Adrenal gland (tissue), 5 donors: ENCODE data around the gene SLC25A19.

ENCODE experiments used
- POLR2A ChIP-seq, 2 donors: fragments of 450-650 bp; IDR thresholded peaks; one replicate each; pipeline ENCODE4 v1.6.1; 2017; ENCODE audit warnings: antibody characterized with exemption in 2 of 2, mild to moderate bottlenecking in 2 of 2, moderate library complexity in 1 of 2
- TF ChIP-seq, protein P1 (sequence below), 6 experiments: fragments of 450-650 bp in 4 of 6; fragments of 200-600 bp in 2 of 6; sonication (generic) in 1 of 6; IDR thresholded peaks; 1 replicate in 5 of 6; 2 replicates in 1 of 6; pipeline versions ENCODE4 v1.5.1 to v1.8.0; 2016 to 2021; ENCODE audit warnings: antibody characterized with exemption in 6 of 6, mild to moderate bottlenecking in 2 of 6, moderate library complexity in 1 of 6
- donor health status: DM: no; HTN: no; CAD: no.

DNA sequence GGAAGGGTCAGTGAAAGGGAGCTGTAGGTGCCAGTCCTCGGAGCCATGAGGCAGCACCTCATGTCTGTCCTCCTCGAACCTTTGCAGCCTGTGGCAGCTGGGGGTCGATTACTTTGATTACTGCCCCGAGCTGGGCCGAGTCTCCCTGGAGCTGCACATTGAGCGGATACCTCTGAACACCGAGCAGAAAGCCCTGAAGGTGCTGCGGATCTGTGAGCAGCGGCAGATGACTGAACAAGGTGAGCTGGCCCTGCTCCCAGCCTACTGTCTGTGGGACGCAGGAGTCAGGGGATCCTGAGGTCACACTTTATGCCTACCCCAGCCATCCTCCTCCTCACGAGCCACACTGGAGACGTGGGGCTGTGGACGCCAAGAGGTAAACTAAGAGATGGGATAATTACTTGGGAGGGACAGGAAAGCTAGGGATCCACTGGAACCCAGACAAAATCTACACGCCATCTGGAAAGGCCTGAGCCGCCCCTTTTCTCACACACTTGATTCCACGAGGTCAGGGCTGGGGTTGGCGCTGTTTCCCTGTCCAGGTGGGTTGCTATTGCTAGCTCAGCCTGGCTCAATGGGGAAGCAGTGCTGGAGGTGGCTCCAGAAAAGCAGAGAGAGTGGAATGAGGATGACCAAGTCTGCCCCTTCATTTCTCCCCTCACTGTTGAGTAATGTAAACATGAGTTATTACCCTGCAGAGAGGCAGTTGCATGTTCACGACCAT is 57.3 kb downstream of the SLC25A19 start:
- TF ChIP-seq, protein P1, sequence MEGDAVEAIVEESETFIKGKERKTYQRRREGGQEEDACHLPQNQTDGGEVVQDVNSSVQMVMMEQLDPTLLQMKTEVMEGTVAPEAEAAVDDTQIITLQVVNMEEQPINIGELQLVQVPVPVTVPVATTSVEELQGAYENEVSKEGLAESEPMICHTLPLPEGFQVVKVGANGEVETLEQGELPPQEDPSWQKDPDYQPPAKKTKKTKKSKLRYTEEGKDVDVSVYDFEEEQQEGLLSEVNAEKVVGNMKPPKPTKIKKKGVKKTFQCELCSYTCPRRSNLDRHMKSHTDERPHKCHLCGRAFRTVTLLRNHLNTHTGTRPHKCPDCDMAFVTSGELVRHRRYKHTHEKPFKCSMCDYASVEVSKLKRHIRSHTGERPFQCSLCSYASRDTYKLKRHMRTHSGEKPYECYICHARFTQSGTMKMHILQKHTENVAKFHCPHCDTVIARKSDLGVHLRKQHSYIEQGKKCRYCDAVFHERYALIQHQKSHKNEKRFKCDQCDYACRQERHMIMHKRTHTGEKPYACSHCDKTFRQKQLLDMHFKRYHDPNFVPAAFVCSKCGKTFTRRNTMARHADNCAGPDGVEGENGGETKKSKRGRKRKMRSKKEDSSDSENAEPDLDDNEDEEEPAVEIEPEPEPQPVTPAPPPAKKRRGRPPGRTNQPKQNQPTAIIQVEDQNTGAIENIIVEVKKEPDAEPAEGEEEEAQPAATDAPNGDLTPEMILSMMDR (IDR thresholded peaks at IDR 0.05) = no peak
- no peak for TF ChIP-seq POLR2A (IDR thresholded peaks at IDR 0.05)
